Measurements from ENCODE around the gene DAZL. TPM values are rescaled to one million over a fixed set of nuclear protein-coding genes. Genes with fewer than 3 reads are reported as not detected.
A peak's percentile ranks its signal among the peaks of the same experiment; 100 is the strongest.

The DAZL gene
- total RNA-seq, 1 experiment from 2014 or later = not detected

- peak; percentile 76 for DNase-seq (ENCODE audit: low spot score)
- in situ Hi-C loops (cut with HindIII; ENCODE audit: low sequenced_read_pairs) = no loop called here
Observed at GRCh38 chr3:16550305-16550675, 54.9 kb downstream of the DAZL start.

- in situ Hi-C loops (cut with HindIII; ENCODE audit: low sequenced_read_pairs) = no loop called here
- no peak for DNase-seq (ENCODE audit: low spot score)
Observed at GRCh38 chr3:16548721-16549120, 56.5 kb downstream of the DAZL start.

GRCh38 chr3:16547561-16548357 lies 57.5 kb downstream of the DAZL start:
- in situ Hi-C loops (cut with HindIII; ENCODE audit: low sequenced_read_pairs) = no loop called here
- no peak for DNase-seq (ENCODE audit: low spot score)

GRCh38 chr3:16546186-16547010 lies 58.8 kb downstream of the DAZL start:
- in situ Hi-C loops (cut with HindIII; ENCODE audit: low sequenced_read_pairs) = no loop called here
- DNase-seq (ENCODE audit: low spot score) = no peak

GRCh38 chr3:16545413-16546185 lies 59.6 kb downstream of the DAZL start:
- in situ Hi-C loops (cut with HindIII; ENCODE audit: low sequenced_read_pairs) = no loop called here
- no peak for DNase-seq (ENCODE audit: low spot score)

- no peak for DNase-seq (ENCODE audit: low spot score)
- in situ Hi-C loops (cut with HindIII; ENCODE audit: low sequenced_read_pairs) = no loop called here
Observed at GRCh38 chr3:16543242-16543864, 61.9 kb downstream of the DAZL start.

GRCh38 chr3:16538507-16538906 lies 66.7 kb downstream of the DAZL start:
- in situ Hi-C loops (cut with HindIII; ENCODE audit: low sequenced_read_pairs) = no loop called here
- DNase-seq (ENCODE audit: low spot score) = no peak

- in situ Hi-C loops (cut with HindIII; ENCODE audit: low sequenced_read_pairs) = no loop called here
- no peak for DNase-seq (ENCODE audit: low spot score)
Observed at GRCh38 chr3:16536996-16537395, 68.2 kb downstream of the DAZL start.

Other genes with a start within 250 kb of the DAZL start
- 11.6 and 21.3 TPM in 2 replicates for gene RFTN1, start 91.7 kb downstream of the DAZL start, total RNA-seq (2014; rRNA removed; shearing (Covaris generic))